Fibroblast of lung (primary cell): ENCODE measurements around the gene DUSP21. TPM values are rescaled to one million over a fixed set of nuclear protein-coding genes. Genes with fewer than 3 reads are reported as not detected.

Source experiments
- DNase-seq, 2 donors: peaks; one replicate each; pipeline versions ENCODE4 v3.0.0 to v3.0.0-alpha.2; 2010; ENCODE audit warnings: low read depth in 2 of 2
- H2AFZ ChIP-seq: 2 replicates; pipeline ENCODE4 v1.5.1; 2012; ENCODE audit warnings: low read length, control low read depth, inconsistent platforms
- H3K27ac ChIP-seq: 2 replicates; pipeline ENCODE4 v1.5.1; 2011; ENCODE audit warnings: low read length, control low read depth; ENCODE audit not compliant: insufficient read depth
- H3K27me3 ChIP-seq: 2 replicates; pipeline ENCODE4 v1.5.1; 2011; ENCODE audit warnings: mild to moderate bottlenecking, low read length; ENCODE audit not compliant: control insufficient read depth, insufficient read depth
- H3K36me3 ChIP-seq: 2 replicates; pipeline ENCODE4 v1.5.1; 2011; ENCODE audit warnings: low read length; ENCODE audit not compliant: control insufficient read depth, insufficient read depth
- H3K4me1 ChIP-seq: 2 replicates; pipeline ENCODE4 v1.5.1; 2011; ENCODE audit warnings: low read length; ENCODE audit not compliant: control insufficient read depth, insufficient read depth; ENCODE audit errors: extremely low read depth
- H3K4me2 ChIP-seq: 2 replicates; pipeline ENCODE4 v1.5.1; 2011; ENCODE audit warnings: low read length, control low read depth; ENCODE audit not compliant: insufficient read depth; ENCODE audit errors: extremely low read depth
- H3K4me3 ChIP-seq, 4 experiments: fragments of 200-600 bp in 1 of 4; sonication (generic) in 1 of 4; replicated peaks in 1 of 4; 2 replicates each; pipeline ENCODE4 v1.5.1; 2011 to 2016; ENCODE audit warnings: low read length in 4 of 4, low read depth in 3 of 4, mild to moderate bottlenecking in 3 of 4, control low read depth in 2 of 4, inconsistent platforms in 1 of 4, mixed read lengths in 1 of 4; ENCODE audit not compliant: insufficient read depth in 1 of 4; ENCODE audit errors: control extremely low read depth in 1 of 4
- H3K79me2 ChIP-seq: 2 replicates; pipeline ENCODE4 v1.5.1; 2012; ENCODE audit warnings: mild to moderate bottlenecking, low read length, inconsistent platforms; ENCODE audit not compliant: control insufficient read depth, insufficient read depth
- H3K9ac ChIP-seq: 2 replicates; pipeline ENCODE4 v1.5.1; 2011; ENCODE audit warnings: mild to moderate bottlenecking, low read length, control low read depth; ENCODE audit not compliant: insufficient read depth
- H3K9me3 ChIP-seq: 2 replicates; pipeline ENCODE4 v1.5.1; 2012; ENCODE audit warnings: low read depth, low read length; ENCODE audit not compliant: control insufficient read depth, insufficient read depth
- H4K20me1 ChIP-seq: 2 replicates; pipeline ENCODE4 v1.5.1; 2011; ENCODE audit warnings: low read length; ENCODE audit not compliant: control insufficient read depth, insufficient read depth; ENCODE audit errors: extremely low read depth
- EZH2 ChIP-seq: IDR thresholded peaks from 2 replicates; pipeline ENCODE4 v1.5.1; 2012; ENCODE audit warnings: low read length, control low read depth, mild to moderate bottlenecking; ENCODE audit errors: missing control alignments
- polyA minus RNA-seq: library from RNA; depleted of rRNA, polyadenylated mRNA; stranded (reverse); fragments of >200 nt; gene quantifications from 2 replicates; pipeline ENCODE4 v1.2.3, GENCODE V29; 2011; ENCODE audit warnings: low replicate concordance
- polyA plus RNA-seq, 2 donors: library from polyadenylated mRNA; depleted of rRNA in 1 of 2; stranded (reverse) in 1 of 2; unstranded in 1 of 2; fragments of >200 nt; gene quantifications; 2 replicates each; pipeline ENCODE4 v1.2.1, GENCODE V29; 2011 to 2012; ENCODE audit warnings: missing spikeins in 1 of 2
- total RNA-seq: library from RNA; depleted of rRNA; stranded (reverse); fragments of >200 nt; gene quantifications from 2 replicates; pipeline ENCODE4 v1.2.1, GENCODE V29; 2014
- TF ChIP-seq, protein P1 (sequence below), 2 donors: IDR thresholded peaks in 1 of 2; conservative IDR thresholded peaks in 1 of 2; 1 replicate in 1 of 2; 2 replicates in 1 of 2; pipeline ENCODE4 v1.5.1; 2011 to 2012; ENCODE audit warnings: low read length in 2 of 2, control low read depth in 1 of 2, inconsistent platforms in 1 of 2, low read depth in 1 of 2, mild to moderate bottlenecking in 1 of 2

DUSP21 gene
- total RNA-seq (not detected in 2 replicates), polyA plus RNA-seq (not detected in 2 replicates), polyA minus RNA-seq (not detected in 2 replicates)
- polyA plus RNA-seq (2012) = not detected in 2 replicates

DNA sequence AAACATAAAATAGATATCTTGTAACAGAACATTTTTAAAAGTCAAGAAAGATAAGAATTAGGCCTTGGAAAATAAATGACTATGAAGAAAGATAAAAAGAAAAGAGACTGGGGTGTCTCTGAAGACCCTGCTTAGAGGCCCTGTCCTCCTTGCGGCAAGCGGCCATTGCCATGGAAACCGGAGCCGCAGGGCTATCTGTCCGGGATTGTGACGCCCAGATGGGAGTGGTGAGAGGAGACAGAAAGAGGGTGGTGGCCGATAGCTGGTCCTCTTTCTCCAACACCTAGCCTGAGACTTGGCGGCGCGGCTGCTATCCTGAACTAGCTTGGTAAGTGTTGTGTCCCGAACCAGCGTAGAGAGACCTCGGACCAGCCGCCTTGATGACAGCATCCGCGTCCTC is at the start of gene DUSP21:
DUSP21 (plus strand) TSS at position 269 of the 400 bp plus-strand sequence; CDS start at position 381, 112 bp downstream.
- H3K36me3 ChIP-seq = no peaks in the 10 kb centered on the region
- H3K79me2 ChIP-seq = no peaks in the 10 kb centered on the region
- DNase-seq = no peak
- H3K4me1 ChIP-seq = no peaks in the 10 kb centered on the region
- H3K27me3 ChIP-seq = no peaks in the 10 kb centered on the region
- TF ChIP-seq EZH2 = no peak
- TF ChIP-seq, protein P1, sequence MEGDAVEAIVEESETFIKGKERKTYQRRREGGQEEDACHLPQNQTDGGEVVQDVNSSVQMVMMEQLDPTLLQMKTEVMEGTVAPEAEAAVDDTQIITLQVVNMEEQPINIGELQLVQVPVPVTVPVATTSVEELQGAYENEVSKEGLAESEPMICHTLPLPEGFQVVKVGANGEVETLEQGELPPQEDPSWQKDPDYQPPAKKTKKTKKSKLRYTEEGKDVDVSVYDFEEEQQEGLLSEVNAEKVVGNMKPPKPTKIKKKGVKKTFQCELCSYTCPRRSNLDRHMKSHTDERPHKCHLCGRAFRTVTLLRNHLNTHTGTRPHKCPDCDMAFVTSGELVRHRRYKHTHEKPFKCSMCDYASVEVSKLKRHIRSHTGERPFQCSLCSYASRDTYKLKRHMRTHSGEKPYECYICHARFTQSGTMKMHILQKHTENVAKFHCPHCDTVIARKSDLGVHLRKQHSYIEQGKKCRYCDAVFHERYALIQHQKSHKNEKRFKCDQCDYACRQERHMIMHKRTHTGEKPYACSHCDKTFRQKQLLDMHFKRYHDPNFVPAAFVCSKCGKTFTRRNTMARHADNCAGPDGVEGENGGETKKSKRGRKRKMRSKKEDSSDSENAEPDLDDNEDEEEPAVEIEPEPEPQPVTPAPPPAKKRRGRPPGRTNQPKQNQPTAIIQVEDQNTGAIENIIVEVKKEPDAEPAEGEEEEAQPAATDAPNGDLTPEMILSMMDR (conservative IDR thresholded peaks at IDR 0.05 in 1 of 2, IDR thresholded peaks at IDR 0.05 in 1 of 2; ENCODE audit: low read depth in 1 of 2, low read length in 2 of 2) = no peak
- H3K27ac ChIP-seq = no peak within 1 kb of the TSS
- no peak within 1 kb of the TSS for H3K4me2 ChIP-seq
- H2AFZ ChIP-seq = no peak within 1 kb of the TSS
- no peaks in the 10 kb centered on the region for H3K9me3 ChIP-seq
- no peaks in the 10 kb centered on the region for H4K20me1 ChIP-seq
- H3K9ac ChIP-seq = no peak within 1 kb of the TSS
- no peak within 1 kb of the TSS for H3K4me3 ChIP-seq

DNA sequence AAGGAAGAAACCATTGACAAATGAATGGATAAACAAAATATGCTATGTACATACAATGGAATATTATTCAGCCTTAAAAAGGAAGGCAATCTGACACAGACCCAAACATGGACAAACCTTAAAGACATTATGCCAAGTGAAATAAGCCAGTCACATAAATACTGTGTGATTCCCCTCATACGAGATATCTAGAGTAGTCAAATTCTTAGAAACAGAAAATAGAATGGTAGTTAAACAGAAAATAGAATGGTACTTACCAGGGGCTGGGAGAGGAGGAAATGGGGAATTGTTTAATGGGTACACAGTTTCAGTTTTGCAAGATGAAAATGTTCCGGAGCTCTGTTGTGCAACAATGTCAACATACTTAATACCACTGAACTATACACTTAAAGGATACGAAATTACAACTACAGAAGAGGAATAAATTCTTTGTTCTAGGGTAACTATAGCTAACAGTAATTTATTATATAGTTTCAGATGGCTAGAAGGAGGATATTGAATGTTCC is 47.8 kb upstream of the DUSP21 start:
- H3K9me3 ChIP-seq = no peaks in the 10 kb centered on the region
- no peak overlapping the region for H2AFZ ChIP-seq
- H3K79me2 ChIP-seq = no peaks in the 10 kb centered on the region
- TF ChIP-seq, protein P1 (conservative IDR thresholded peaks at IDR 0.05 in 1 of 2, IDR thresholded peaks at IDR 0.05 in 1 of 2; ENCODE audit: low read depth in 1 of 2, low read length in 2 of 2) = no peak
- no peak for TF ChIP-seq EZH2
- no peaks in the 10 kb centered on the region for H3K27me3 ChIP-seq
- no peak overlapping the region for H3K27ac ChIP-seq
- no peak overlapping the region for H3K4me3 ChIP-seq
- no peaks in the 10 kb centered on the region for H3K4me1 ChIP-seq
- H3K4me2 ChIP-seq = no peak overlapping the region
- H3K36me3 ChIP-seq = no peaks in the 10 kb centered on the region
- peak in 1 of 2 donors; percentile 8 for DNase-seq
- H4K20me1 ChIP-seq = no peaks in the 10 kb centered on the region
- H3K9ac ChIP-seq = no peak overlapping the region

DNA sequence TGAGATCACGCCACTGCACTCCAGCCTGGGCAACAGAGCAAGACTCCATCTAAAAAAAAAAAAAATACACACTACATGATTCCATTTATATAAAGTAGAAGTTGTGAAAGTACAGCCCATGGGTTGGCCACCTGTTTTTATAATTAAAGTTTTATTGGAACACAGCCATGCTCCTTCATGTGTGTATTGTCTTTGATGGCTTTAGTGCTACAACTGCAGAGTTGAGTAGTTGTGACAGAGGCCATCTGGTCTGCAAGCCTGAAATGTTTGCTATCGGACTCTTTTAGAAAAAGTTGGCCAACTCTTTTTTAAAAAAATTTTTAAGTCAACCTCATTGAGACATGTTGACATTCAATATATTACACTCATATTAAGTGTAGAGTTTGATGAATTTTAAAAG is 41.2 kb upstream of the DUSP21 start:
- H3K36me3 ChIP-seq = no peaks in the 10 kb centered on the region
- no peak for TF ChIP-seq EZH2
- TF ChIP-seq, protein P1 (conservative IDR thresholded peaks at IDR 0.05 in 1 of 2, IDR thresholded peaks at IDR 0.05 in 1 of 2; ENCODE audit: low read depth in 1 of 2, low read length in 2 of 2) = no peak
- no peak overlapping the region for H3K4me3 ChIP-seq
- no peak for DNase-seq
- no peaks in the 10 kb centered on the region for H3K27me3 ChIP-seq
- no peaks in the 10 kb centered on the region for H4K20me1 ChIP-seq
- no peaks in the 10 kb centered on the region for H3K4me1 ChIP-seq
- no peak overlapping the region for H3K27ac ChIP-seq
- H3K4me2 ChIP-seq = no peak overlapping the region
- H3K79me2 ChIP-seq = no peaks in the 10 kb centered on the region
- no peak overlapping the region for H3K9ac ChIP-seq
- no peaks in the 10 kb centered on the region for H3K9me3 ChIP-seq
- H2AFZ ChIP-seq = no peak overlapping the region
